Sigmoid colon (tissue), 4 donors: ENCODE measurements around the gene PAM16.

Experiments
- POLR2A ChIP-seq, 2 donors: fragments of 450-650 bp; IDR thresholded peaks; one replicate each; pipeline ENCODE4 v1.6.1; 2016; ENCODE audit warnings: antibody characterized with exemption in 2 of 2, mild to moderate bottlenecking in 2 of 2, moderate library complexity in 2 of 2
- POLR2AphosphoS5 ChIP-seq, 4 donors: sonication (generic); formaldehyde crosslinking; IDR thresholded peaks; one replicate each; pipeline ENCODE4 v1.6.1; 2017; ENCODE audit warnings: antibody characterized with exemption in 4 of 4
- TF ChIP-seq, protein P1 (sequence below), 4 experiments: fragments of 450-650 bp in 3 of 4; fragments of 200-600 bp in 1 of 4; IDR thresholded peaks; one replicate each; pipeline ENCODE4 v1.5.1; 2016 to 2019; ENCODE audit warnings: antibody characterized with exemption in 4 of 4, mild to moderate bottlenecking in 3 of 4, moderate library complexity in 2 of 4

DNA sequence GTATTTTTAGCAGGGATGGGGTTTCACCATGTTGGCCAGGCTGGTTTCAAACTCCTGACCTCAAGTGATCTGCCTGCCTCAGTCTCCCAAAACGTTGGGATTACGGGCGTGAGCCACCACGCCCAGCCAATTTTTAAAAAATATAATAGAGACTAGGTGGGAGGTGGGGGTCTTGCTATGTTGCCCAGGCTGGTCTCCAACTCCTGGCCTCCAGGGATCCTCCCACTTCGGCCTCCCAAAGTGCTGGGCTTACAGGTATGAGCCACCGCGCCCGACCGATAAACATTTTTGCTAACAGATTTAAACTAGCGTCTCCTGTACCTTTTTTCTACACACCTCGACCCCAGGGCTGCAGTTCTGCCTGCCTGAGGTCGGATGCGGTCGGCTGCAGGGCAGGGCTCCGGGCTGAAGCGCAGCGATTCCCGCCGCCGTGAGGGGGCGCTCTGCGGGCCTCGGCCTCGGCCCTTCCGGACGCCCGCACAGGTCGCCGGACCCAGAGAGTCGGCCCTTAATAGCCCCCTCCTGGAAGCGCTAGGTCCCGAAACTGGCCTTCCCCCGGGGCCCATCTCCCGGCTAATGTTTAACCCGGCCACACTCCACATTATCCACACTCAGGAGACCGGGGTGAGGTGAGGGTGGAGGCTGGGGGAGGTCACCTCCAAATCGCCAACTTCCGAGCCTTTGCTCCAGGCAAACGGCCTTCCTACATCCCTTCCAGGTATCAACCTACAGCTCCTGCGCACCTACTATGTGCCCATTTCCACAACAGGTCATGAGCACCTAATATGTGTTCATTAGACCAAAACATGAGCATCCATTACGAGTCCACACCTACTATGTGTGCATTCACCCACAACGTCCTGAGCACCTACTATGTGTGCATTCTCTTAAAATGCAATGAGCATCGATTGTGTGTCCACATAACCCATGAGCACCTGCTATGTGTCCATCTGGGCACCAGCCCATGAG, 37.3 kb downstream of the PAM16 start:
- TF ChIP-seq, protein P1, sequence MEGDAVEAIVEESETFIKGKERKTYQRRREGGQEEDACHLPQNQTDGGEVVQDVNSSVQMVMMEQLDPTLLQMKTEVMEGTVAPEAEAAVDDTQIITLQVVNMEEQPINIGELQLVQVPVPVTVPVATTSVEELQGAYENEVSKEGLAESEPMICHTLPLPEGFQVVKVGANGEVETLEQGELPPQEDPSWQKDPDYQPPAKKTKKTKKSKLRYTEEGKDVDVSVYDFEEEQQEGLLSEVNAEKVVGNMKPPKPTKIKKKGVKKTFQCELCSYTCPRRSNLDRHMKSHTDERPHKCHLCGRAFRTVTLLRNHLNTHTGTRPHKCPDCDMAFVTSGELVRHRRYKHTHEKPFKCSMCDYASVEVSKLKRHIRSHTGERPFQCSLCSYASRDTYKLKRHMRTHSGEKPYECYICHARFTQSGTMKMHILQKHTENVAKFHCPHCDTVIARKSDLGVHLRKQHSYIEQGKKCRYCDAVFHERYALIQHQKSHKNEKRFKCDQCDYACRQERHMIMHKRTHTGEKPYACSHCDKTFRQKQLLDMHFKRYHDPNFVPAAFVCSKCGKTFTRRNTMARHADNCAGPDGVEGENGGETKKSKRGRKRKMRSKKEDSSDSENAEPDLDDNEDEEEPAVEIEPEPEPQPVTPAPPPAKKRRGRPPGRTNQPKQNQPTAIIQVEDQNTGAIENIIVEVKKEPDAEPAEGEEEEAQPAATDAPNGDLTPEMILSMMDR (IDR thresholded peaks at IDR 0.05), result peak in 3 of 4 experiments; percentile 29 to 56 (median 33)
- TF ChIP-seq POLR2AphosphoS5 (IDR thresholded peaks at IDR 0.05), result no peak
- no peak for TF ChIP-seq POLR2A (IDR thresholded peaks at IDR 0.05)
